Breast epithelium (tissue), 3 donors: ENCODE results near the gene KHSRP.

Experiments
- POLR2A ChIP-seq: fragments of 450-650 bp; IDR thresholded peaks from one replicate; pipeline ENCODE4 v1.6.1; 2016; ENCODE audit warnings: antibody characterized with exemption, mild to moderate bottlenecking, moderate library complexity
- TF ChIP-seq, protein P1 (sequence below), 3 donors: fragments of 450-650 bp; IDR thresholded peaks; one replicate each; pipeline ENCODE4 v1.5.1; 2016 to 2017; ENCODE audit warnings: antibody characterized with exemption in 3 of 3, mild to moderate bottlenecking in 3 of 3, moderate library complexity in 3 of 3

DNA sequence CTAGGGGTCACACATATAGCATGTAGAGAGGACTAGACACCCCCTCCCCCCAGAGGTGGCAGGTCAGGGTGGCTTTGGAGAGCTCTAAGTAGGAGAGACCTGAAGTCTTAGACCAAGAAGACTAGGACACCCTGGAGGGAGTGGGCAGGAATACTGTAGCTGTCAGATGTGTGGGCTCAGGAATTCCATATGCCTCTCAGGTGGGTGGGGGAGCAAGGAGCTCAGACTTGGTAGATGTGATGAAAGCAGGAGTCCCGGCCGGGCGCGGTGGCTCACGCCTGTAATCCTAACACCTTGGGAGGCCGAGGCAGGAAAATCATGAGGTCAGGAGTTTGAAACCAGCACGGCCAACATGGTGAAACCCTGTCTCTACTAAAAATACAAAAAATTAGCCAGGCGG lies 41.1 kb upstream of the KHSRP start:
- TF ChIP-seq, protein P1, sequence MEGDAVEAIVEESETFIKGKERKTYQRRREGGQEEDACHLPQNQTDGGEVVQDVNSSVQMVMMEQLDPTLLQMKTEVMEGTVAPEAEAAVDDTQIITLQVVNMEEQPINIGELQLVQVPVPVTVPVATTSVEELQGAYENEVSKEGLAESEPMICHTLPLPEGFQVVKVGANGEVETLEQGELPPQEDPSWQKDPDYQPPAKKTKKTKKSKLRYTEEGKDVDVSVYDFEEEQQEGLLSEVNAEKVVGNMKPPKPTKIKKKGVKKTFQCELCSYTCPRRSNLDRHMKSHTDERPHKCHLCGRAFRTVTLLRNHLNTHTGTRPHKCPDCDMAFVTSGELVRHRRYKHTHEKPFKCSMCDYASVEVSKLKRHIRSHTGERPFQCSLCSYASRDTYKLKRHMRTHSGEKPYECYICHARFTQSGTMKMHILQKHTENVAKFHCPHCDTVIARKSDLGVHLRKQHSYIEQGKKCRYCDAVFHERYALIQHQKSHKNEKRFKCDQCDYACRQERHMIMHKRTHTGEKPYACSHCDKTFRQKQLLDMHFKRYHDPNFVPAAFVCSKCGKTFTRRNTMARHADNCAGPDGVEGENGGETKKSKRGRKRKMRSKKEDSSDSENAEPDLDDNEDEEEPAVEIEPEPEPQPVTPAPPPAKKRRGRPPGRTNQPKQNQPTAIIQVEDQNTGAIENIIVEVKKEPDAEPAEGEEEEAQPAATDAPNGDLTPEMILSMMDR (IDR thresholded peaks at IDR 0.05), result no peak
- TF ChIP-seq POLR2A, result no peak
